HG03045 (cell line): ENCODE measurements around the gene TUBB3.
"Not testable (repeated sequence)": the region's sequence is repeated elsewhere in the genome, so short reads cannot be mapped to it uniquely, and the experiment has no call there.

Source experiments
- ATAC-seq: cut with Tn5 transposase; IDR thresholded peaks from one replicate; pipeline ENCODE4 v1.9.1; 2021; ENCODE audit warnings: mild to moderate bottlenecking, moderate library complexity; ENCODE audit not compliant: unreplicated experiment

TUBB3 gene

GRCh38 chr16:89922884-89923639, at the start of gene TUBB3:
Gene TUBB3 (plus strand): TSS chr16:89923342. CDS start chr16:89923402, 60 bp downstream.
- peak; percentile 43 for ATAC-seq

GRCh38 chr16:89873972-89874689, 49.0 kb upstream of the TUBB3 start:
- ATAC-seq: peak; percentile 67

DNA sequence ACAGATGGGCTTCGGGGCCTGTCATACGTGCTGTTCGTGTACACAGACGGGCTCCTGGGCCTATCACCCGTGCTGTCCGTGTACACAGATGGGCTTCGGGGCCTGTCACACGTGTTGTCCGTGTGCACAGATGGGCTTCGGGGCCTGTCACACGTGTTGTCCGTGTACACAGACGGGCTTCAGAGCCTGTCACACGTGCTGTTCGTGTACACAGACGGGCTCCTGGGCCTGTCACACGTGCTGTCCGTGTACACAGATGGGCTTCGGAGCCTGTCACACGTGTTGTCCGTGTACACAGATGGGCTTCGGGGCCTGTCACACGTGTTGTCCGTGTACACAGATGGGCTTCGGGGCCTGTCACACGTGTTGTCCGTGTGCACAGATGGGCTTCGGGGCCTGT, 44.0 kb upstream of the TUBB3 start:
- not testable (repeated sequence) for ATAC-seq

DNA sequence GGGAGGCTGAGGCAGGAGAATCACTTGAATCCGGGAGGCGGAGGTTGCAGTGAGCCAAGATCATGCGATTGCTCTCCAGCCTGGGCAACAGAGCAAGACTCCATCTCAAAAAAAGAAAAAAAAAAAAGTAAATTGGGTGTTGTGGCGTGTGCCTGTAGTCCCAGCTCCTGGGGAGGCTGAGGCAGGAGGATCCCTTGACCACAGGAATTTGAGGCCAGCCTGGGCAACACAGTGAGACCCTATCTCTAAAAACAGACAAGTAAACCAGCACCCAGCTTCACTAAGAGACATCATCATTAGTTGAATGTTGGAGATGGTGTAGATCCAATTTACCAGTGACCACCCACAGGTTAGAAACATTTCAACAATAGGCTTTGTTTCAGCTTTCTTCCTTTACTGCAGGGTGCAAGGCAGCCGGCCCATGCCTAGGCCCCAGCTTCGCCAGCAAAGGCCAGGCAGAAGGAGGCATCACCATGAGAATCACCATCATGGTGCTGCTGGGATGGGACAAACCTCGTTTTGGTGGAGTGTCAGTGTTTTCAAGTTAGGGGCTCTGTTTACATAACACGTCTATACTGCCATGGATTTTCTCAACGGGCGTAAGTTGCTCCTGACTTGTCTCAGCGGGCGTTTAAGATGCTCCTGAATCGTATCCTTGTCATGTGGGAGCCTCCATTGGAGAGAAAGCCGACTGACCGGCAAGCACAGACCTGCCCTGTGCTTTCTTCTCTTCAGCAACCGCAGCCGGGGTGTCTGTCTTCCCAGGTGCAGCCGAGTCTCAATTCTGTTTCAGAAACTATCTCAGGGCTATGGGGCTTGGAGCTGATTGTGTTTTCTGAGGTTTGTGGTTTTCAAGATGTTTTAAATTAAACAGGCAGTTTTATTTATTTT, 42.4 kb upstream of the TUBB3 start:
- no peak for ATAC-seq

DNA sequence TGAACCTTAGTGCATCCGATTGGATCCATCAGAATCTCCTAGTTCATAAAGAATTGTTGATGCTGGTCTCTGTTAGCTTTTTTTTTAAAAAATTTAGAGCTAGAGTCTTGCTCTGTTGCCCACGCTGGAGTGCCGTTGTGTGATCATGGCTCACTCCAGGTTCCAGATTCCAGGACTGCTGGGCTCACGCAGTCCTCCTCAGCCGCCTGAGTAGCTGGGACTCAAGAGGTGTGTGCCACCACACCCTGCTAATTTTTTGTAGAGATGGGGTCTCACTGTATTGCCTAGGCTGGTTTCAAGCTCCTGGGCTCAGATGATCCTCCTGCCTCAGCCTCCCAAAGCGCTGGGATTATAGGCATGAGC, 41.8 kb upstream of the TUBB3 start:
- ATAC-seq: no peak

GRCh38 chr16:89883346-89884040, 39.6 kb upstream of the TUBB3 start:
- no peak for ATAC-seq

DNA sequence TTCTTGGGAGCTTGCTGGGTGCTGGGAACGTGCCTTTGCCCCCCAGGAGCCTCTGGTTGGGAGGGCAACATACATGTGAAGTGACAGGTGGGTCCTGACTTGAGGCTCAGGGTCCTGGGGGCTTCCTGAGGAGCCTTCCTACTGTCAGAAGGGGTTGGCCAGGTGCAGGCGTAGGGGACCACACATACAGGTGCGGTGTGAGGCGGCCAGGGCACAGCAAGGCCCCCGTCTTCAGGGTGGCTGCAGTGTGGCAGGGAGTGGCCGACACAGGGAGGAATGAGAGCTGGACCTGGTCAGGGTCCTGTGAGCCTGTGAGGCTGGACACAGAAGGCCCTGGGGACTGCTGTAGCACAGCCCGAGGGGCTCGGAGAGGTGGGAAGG, 39.1 kb upstream of the TUBB3 start:
- ATAC-seq: no peak

DNA sequence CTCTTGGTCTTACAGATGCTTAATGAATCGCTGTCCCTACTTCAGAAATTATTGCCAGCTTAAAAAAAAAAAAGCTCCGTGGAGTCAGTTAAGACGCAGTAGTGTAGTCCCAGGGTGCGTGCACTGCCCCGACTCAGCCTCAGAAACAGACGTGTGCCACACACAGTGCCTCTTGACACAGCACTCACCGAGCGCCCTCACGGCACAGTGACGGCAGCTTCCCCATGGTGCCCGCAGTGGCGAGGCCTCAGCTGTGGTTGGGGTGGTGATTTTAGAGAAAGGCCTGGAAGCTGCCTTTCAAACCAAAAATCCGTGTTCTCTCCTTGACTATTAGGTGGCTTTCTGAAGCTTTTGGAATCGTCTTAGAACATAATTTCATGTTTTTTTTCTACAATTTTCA, 35.9 kb upstream of the TUBB3 start:
- ATAC-seq: no peak

DNA sequence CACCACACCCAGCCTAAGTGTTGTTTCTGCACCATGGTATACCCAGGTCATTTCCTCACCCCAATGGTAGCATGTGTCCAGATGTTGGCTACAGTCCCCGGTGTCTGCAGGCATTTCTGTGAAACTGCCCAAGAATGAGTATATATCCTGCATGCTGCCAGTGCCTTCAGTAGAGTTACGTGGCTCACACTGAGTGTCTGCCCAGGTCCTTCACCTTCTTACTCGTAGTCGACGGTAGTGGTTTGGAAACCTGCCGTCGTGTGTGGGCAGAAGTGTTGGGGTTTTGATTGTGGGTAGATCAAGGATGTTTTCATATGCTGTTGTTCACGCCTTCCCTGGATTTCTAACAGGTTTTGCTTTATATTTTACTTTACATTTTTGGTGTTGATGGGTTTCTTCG, 32.9 kb upstream of the TUBB3 start:
- ATAC-seq: no peak

GRCh38 chr16:89890886-89891657, 32.1 kb upstream of the TUBB3 start:
- ATAC-seq: no peak

GRCh38 chr16:89892055-89892630, 31.0 kb upstream of the TUBB3 start:
- no peak for ATAC-seq

GRCh38 chr16:89892635-89893034, 30.5 kb upstream of the TUBB3 start:
- ATAC-seq: no peak

GRCh38 chr16:89893642-89894548, 29.2 kb upstream of the TUBB3 start:
- ATAC-seq: no peak

DNA sequence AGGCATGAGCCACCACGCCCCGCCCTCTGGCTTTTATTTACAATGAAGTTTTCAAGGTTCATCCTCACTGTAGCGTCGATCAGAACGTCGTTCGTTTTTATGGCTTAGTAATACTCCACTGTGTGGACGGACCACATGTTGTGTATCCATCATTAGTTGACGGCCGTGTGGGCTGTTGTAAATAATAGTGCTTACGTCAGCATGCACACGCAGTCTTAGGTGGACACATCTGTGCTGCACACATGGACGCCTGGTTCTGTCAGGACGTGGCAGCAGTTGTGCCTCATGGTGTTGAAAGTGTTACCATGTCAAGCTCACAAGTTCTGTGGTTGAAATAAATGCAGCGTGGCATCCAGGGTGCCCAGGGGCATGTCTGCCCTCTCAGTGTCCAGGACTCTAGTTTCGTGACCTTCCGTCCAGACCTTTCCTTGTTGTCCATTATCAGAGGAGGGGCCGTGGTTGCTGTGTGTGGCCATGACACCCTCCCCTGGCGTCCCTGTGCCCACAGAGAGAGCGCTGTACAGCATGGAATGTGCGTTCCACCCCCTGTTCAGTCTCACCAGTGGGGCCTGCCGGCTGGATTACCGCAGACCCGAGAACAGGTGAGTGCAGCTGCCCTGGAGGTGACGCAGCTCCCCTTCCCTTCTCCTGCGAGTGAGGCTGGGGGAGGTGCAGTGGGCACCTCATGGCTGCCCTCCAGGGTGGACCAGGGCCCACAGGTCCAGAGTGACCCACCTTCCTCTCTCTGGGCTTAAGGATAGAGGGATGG, 27.5 kb upstream of the TUBB3 start:
- ATAC-seq: no peak

GRCh38 chr16:89897204-89897603, 25.9 kb upstream of the TUBB3 start:
- ATAC-seq: no peak

DNA sequence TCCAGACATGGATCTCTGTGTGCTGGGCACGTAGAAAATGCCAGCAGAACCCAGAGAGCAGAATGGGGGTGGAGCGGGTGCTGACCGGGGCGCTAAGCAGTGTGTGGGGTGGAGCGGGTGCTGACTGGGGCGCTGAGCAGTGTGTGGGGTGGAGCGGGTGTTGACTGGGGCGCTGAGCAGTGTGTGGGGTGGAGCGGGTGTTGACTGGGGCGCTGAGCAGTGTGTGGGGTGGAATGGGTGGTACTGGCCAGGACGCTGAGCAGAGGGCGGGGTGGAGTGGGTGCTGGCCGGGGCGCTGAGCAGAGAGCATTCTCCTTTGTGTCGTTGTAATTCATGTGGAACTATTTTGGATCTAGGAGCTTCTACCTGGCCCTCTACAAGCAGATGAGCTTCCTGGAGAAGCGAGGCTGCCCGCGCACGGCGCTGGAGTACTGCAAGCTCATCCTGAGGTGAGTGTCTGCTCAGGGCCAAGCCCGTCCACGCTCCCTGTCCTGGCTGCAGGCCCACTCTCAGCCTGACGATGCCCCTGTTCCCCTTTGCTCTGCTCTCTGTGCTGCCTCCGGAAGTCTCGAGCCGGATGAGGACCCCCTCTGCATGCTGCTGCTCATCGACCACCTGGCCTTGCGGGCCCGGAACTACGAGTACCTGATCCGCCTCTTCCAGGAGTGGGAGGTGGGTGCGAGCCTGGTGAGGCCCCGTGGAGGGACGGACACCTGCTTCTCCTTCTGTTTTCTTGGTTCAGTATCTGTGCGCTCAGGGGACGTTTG, 24.8 kb upstream of the TUBB3 start:
- no peak for ATAC-seq

- no peak for ATAC-seq
These were observed 23.2 kb upstream of the TUBB3 start for GRCh38 chr16:89899879-89900481.
